T-helper 2 cell (primary cell): ENCODE data around the gene PIPOX.

Experiments used
- DNase-seq, 5 experiments: peaks; one replicate each; pipeline versions ENCODE4 v3.0.0 to v3.0.0-alpha.2; 2012 to 2022

Gene PIPOX

GRCh38 chr17:29048440-29049368, 5.8 kb downstream of the PIPOX start:
- no peak for DNase-seq

GRCh38 chr17:29049541-29050145, 6.7 kb downstream of the PIPOX start:
- DNase-seq = no peak

GRCh38 chr17:29050176-29050575, 7.2 kb downstream of the PIPOX start:
- DNase-seq = no peak

DNA sequence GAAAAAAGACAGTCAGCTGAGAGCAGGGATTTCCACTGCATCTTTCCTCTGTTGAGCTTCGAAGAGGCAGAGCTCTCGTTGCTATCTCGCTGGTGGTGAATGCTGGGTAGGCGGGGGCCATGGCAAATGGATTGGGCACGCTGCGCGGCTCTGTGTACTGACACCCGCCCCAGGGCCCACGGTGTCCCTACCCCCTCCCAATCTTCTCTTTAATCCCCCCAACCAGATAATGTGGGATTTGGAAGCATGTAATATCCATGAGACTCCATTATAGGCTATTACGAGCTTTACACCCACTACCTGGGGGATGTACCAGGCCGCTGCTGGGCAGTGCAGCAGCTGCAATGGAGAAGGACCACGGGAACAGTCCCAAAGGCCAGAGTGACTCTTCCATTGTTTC, 8.3 kb downstream of the PIPOX start:
- DNase-seq = no peak

GRCh38 chr17:29051731-29052130, 8.8 kb downstream of the PIPOX start:
- DNase-seq = no peak

GRCh38 chr17:29054835-29055234, 11.9 kb downstream of the PIPOX start:
- DNase-seq = no peak

- DNase-seq = no peak
These were observed 14.4 kb downstream of the PIPOX start for GRCh38 chr17:29057361-29057760.

DNA sequence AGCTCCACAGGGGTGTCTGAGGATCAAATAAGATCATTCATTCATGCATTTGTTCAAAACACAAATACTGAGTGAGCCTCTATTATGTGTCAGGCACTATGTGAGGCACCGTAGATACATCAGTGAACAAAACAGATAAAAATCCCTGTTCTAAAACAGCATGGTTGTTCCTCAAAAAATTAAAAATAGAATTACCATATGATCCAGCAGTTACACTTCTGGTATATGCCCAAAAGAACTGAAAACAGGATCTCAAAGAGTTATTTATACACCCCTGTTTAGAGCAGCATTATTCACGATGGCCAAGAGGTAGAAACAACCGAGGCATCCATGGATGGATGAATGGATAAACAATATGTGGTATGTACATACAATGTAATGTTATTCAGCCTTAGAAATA, 15.4 kb downstream of the PIPOX start:
- no peak for DNase-seq

- DNase-seq = no peak
These were observed 16.3 kb downstream of the PIPOX start for GRCh38 chr17:29059281-29059680.

DNA sequence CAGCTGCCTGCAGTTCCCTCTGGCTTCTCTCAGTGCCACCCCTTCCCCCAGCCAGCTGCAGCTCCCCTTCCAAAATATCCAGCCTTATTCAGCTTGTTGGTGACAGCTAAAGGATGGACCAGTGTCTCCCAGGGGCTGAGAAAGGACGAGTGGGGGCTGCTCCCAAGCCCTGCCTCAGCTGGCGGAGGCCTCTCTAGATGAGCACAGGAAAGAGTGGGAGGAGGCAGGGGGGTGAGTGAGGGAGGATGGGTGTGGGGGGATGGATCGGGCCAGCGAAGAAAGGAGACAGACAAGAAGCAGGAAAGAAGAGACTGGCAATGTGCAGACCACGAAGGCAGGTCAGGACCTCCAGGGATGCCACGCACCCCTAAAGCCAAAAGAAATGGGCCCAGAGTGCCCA, 17.5 kb downstream of the PIPOX start:
- no peak for DNase-seq

DNA sequence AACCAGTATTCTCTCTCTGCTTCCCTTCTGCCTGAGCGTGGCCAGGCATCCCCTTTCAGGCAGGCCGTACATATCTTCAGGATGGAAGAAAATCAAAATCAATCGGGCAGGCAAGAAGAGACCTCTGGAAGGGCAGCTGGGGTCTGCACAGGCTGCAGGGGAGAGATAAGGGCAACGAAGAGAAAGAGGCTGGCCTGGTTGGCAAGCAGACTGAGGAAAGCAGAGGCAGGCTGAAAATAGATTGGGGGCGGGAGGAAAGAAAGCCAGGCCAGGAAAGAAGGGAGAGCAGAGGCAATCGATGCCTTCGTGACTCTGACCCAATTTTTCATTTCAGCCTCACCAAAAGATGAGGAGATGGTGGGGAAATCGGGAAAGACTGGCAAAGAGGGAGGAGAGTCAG, 18.1 kb downstream of the PIPOX start:
- no peak for DNase-seq

GRCh38 chr17:29062215-29062614, 19.3 kb downstream of the PIPOX start:
- DNase-seq = no peak

DNA sequence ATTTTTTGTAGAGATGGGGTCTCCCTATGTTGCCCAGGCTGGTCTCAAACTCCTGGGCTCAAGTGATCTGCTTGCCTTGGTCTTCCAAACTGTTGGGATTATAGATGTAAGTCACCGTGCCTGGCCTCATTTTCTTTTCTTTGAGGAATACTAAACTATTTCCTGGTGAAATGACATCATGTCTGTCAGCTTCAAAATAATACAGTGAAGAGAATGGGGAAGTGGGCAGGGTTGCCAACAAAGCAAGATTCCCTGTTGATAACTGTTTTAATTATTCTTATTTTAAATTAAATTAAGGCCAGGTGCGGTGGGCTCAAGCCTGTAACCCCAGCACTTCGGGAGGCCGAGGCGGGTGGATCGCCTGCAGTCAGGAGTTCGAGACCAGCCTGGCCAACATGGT, 21.1 kb downstream of the PIPOX start:
- no peak for DNase-seq

GRCh38 chr17:29066047-29066446, 23.1 kb downstream of the PIPOX start:
- DNase-seq = no peak

GRCh38 chr17:29066606-29067005, 23.7 kb downstream of the PIPOX start:
- DNase-seq = no peak

DNA sequence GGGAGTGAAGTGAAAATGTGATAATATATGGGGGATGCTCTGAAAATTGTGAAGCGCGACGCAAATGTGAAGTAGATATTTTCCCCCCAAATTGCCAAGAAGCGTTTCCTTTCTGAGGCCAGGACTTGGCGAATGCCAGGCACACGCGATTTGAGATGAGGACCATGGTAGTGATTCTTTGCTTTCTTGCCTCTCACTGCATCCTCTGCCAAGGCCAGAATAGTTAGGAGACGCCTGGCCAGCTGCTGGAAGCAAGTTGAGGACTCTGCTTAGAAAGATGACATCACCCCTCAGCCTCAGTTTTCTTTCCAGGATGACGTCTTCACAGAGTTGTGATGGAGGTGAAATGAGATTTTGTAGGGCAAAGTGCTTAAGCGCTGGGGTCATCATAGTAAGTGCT, 25.9 kb downstream of the PIPOX start:
- no peak for DNase-seq

GRCh38 chr17:29069526-29070041, 26.6 kb downstream of the PIPOX start:
- no peak for DNase-seq

DNA sequence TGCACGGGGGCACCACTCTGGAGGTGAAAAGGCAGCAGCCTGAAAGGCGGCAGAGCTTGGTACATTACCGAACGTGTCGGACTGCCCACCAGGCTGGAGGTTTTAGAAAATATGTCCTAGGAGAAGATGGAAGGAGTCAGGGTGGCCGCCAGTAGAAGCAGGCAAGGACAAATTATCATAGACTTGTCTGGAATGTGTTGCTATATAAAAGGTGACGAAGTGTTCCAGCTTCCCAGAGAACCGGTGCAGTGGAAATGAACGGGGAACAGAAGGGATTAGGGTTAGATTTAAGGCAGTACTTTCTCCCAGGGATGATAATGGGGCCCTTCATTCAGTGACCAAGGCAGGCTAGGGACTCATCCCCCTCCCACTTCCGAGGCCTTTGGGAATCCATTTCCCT, 27.4 kb downstream of the PIPOX start:
- DNase-seq = no peak

GRCh38 chr17:29070781-29071180, 27.8 kb downstream of the PIPOX start:
- no peak for DNase-seq

- DNase-seq = no peak
These were observed 28.4 kb downstream of the PIPOX start for GRCh38 chr17:29071303-29071702.

DNA sequence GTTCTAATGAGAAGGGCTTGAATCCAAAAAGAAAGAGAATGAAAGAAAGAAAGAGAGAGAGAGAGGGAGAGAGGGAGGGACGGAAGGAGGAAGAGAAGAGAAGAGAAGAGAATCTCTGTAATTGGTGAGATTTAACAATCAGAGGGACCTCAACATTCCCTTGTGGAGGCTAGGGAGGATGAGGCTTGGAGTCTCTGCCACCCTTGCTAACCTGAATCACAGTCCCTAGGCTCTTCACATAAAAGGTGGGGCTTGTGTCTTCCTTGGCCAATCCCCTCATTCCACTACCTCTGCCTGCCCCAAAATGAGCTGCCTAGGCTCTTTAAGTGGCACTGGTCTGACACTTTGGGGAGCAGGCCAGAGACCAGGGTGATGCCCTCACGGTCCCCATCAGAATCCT, 30.1 kb downstream of the PIPOX start:
- DNase-seq = no peak

DNA sequence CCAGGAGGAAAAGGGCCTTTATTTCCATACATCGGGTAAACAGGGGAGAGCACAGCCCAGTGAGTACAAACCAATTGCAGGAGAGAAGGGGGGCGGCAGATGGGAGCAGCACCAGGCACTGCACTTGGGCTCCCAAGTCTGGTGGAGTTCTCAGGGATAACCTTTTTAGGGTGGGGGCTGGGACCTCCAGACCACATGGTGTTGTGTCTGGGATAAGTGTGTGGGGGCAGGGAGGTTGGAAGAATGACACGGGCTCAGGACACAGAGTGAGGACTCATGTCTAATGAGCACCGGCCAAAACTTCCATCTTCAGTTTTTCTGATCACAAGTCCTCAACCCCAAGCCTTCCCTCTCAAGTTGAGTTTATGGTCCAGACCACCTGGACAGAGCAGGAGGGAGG, 30.6 kb downstream of the PIPOX start:
- no peak for DNase-seq

- peak in 1 of 5 experiments; percentile 36 for DNase-seq
These were observed 31.5 kb downstream of the PIPOX start for GRCh38 chr17:29074488-29074887.

- DNase-seq = no peak
These were observed 33.1 kb downstream of the PIPOX start for GRCh38 chr17:29076087-29076486.
